ENCODE results near the gene GJB3. TPM values are rescaled to one million over a fixed set of nuclear protein-coding genes. Genes with fewer than 3 reads are reported as not detected.
A peak's percentile ranks its signal among the peaks of the same experiment; 100 is the strongest.

The GJB3 gene
- total and polyA plus RNA-seq, 2 of the 13 experiments (the other 11 are each of a cell fraction or from before 2014, with no cell fraction given), result not detected

DNA sequence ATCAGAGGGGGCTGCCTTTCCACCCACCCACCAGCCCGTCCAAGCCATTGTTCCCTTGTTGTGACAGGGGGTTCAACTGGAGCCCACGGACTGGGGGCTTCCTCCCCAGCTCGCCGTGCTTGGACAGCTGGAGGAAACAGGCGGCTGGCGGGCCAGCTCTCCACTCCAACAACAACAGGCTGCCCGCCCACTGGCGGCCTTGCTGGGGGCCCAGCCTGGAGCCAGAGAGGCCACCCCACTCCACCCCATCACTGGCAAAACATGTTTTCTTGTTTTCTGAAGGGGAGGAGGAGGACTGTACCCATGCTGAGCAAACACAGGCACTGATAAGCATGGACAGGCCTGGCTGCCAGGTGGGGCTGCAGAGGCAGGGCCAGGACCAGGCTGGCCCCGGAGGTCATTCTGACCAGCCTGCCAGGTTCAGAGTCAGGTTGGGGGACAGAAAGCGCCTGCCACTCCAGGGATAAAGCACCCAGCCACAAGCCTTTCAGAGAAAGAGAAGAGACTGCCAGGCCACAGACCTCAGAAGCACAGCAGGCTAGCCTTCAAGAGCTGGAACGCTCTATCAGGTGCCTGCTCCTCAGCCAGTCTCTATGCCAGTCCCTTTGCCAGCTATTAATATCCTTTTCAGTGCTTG, 44.6 kb downstream of the GJB3 start (continued):
- TF ChIP-seq, protein P1, sequence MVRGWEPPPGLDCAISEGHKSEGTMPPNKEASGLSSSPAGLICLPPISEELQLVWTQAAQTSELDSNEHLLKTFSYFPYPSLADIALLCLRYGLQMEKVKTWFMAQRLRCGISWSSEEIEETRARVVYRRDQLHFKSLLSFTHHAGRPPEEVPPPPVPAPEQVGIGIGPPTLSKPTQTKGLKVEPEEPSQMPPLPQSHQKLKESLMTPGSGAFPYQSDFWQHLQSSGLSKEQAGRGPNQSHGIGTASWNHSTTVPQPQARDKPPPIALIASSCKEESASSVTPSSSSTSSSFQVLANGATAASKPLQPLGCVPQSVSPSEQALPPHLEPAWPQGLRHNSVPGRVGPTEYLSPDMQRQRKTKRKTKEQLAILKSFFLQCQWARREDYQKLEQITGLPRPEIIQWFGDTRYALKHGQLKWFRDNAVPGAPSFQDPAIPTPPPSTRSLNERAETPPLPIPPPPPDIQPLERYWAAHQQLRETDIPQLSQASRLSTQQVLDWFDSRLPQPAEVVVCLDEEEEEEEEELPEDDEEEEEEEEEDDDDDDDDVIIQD (CRISPR knock-in tag; IDR thresholded peaks at IDR 0.05; ENCODE audit: low read depth), result peak; percentile 32; the same call in 1 of the 2 replicates
- TF ChIP-seq MED1 (CRISPR knock-in tag; IDR thresholded peaks at IDR 0.05) (no peak), SRY (CRISPR knock-in tag; IDR thresholded peaks at IDR 0.05) (no peak), FOXP1 (IDR thresholded peaks at IDR 0.05) (no peak), FOXP1 (CRISPR knock-in tag; IDR thresholded peaks at IDR 0.05) (peak; percentile 95), GPN1 (CRISPR knock-in tag; IDR thresholded peaks at IDR 0.05; ENCODE audit: borderline replicate concordance) (no peak), SMYD3 (CRISPR knock-in tag; IDR thresholded peaks at IDR 0.05) (no peak), REXO4 (CRISPR knock-in tag; IDR thresholded peaks at IDR 0.05; ENCODE audit: borderline replicate concordance) (no peak), ZZZ3 (CRISPR knock-in tag; IDR thresholded peaks at IDR 0.05; ENCODE audit: borderline replicate concordance) (no peak), ZFP36 (IDR thresholded peaks at IDR 0.05; ENCODE audit: borderline replicate concordance, low read depth, low read length, partially characterized antibody) (no peak), PTBP1 (IDR thresholded peaks at IDR 0.05; ENCODE audit: low read depth, low read length, poor library complexity, severe bottlenecking) (no peak)
- TF ChIP-seq, protein P2, sequence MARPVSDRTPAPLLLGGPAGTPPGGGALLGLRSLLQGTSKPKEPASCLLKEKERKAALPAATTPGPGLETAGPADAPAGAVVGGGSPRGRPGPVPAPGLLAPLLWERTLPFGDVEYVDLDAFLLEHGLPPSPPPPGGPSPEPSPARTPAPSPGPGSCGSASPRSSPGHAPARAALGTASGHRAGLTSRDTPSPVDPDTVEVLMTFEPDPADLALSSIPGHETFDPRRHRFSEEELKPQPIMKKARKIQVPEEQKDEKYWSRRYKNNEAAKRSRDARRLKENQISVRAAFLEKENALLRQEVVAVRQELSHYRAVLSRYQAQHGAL (CRISPR knock-in tag; IDR thresholded peaks at IDR 0.05; ENCODE audit: not compliant biosample characterization), result no peak
- TF ChIP-seq, protein P3, sequence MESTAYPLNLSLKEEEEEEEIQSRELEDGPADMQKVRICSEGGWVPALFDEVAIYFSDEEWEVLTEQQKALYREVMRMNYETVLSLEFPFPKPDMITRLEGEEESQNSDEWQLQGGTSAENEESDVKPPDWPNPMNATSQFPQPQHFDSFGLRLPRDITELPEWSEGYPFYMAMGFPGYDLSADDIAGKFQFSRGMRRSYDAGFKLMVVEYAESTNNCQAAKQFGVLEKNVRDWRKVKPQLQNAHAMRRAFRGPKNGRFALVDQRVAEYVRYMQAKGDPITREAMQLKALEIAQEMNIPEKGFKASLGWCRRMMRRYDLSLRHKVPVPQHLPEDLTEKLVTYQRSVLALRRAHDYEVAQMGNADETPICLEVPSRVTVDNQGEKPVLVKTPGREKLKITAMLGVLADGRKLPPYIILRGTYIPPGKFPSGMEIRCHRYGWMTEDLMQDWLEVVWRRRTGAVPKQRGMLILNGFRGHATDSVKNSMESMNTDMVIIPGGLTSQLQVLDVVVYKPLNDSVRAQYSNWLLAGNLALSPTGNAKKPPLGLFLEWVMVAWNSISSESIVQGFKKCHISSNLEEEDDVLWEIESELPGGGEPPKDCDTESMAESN (CRISPR knock-in tag; conservative IDR thresholded peaks at IDR 0.05), result 0 out of 2 replicates have a peak, but pooled peaks have one; percentile 73
- TF ChIP-seq, protein P4, sequence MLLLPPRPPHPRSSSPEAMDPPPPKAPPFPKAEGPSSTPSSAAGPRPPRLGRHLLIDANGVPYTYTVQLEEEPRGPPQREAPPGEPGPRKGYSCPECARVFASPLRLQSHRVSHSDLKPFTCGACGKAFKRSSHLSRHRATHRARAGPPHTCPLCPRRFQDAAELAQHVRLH (CRISPR knock-in tag; IDR thresholded peaks at IDR 0.05; ENCODE audit: borderline replicate concordance, low read depth), result no peak
- TF ChIP-seq, protein P5, sequence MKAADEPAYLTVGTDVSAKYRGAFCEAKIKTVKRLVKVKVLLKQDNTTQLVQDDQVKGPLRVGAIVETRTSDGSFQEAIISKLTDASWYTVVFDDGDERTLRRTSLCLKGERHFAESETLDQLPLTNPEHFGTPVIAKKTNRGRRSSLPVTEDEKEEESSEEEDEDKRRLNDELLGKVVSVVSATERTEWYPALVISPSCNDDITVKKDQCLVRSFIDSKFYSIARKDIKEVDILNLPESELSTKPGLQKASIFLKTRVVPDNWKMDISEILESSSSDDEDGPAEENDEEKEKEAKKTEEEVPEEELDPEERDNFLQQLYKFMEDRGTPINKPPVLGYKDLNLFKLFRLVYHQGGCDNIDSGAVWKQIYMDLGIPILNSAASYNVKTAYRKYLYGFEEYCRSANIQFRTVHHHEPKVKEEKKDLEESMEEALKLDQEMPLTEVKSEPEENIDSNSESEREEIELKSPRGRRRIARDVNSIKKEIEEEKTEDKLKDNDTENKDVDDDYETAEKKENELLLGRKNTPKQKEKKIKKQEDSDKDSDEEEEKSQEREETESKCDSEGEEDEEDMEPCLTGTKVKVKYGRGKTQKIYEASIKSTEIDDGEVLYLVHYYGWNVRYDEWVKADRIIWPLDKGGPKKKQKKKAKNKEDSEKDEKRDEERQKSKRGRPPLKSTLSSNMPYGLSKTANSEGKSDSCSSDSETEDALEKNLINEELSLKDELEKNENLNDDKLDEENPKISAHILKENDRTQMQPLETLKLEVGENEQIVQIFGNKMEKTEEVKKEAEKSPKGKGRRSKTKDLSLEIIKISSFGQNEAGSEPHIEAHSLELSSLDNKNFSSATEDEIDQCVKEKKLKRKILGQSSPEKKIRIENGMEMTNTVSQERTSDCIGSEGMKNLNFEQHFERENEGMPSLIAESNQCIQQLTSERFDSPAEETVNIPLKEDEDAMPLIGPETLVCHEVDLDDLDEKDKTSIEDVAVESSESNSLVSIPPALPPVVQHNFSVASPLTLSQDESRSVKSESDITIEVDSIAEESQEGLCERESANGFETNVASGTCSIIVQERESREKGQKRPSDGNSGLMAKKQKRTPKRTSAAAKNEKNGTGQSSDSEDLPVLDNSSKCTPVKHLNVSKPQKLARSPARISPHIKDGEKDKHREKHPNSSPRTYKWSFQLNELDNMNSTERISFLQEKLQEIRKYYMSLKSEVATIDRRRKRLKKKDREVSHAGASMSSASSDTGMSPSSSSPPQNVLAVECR (CRISPR knock-in tag; IDR thresholded peaks at IDR 0.05; ENCODE audit: borderline replicate concordance), result no peak; the same call in 1 of the 2 replicates
- TF ChIP-seq, protein P6, sequence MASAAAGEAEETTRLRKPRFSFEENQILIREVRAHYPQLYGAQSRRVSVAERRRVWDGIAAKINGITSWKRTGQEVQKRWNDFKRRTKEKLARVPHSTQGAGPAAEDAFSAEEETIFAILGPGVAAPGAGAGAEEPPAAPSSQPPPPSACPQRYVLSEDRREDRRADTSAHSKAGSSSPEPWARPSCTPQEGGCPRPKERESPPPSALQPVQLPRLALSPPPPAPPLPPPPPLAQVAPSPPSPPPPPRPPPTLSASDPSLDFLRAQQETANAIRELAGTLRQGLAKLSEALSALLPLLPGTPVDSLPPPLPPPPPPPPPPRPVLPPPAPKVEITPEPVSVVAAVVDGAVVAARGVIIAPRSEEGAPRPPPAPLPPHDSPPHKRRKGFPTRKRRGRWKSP (CRISPR knock-in tag; IDR thresholded peaks at IDR 0.05), result peak; percentile 59; the same call in 1 of the 2 replicates
